ENCODE measurements around the gene LCNL1.

GRCh38 chr9:136955943-136956335, 26.9 kb upstream of the LCNL1 start:
- TF ChIP-seq CTCF (IDR thresholded peaks at IDR 0.05; ENCODE audit: low read depth, low read length, poor library complexity, severe bottlenecking) (no peak), EZH2phosphoT487 (IDR thresholded peaks at IDR 0.05; ENCODE audit: borderline replicate concordance, low read length) (no peak)

Data from DOHH2 (cell line).